ENCODE results near the gene ABL1.

ABL1 gene

DNA sequence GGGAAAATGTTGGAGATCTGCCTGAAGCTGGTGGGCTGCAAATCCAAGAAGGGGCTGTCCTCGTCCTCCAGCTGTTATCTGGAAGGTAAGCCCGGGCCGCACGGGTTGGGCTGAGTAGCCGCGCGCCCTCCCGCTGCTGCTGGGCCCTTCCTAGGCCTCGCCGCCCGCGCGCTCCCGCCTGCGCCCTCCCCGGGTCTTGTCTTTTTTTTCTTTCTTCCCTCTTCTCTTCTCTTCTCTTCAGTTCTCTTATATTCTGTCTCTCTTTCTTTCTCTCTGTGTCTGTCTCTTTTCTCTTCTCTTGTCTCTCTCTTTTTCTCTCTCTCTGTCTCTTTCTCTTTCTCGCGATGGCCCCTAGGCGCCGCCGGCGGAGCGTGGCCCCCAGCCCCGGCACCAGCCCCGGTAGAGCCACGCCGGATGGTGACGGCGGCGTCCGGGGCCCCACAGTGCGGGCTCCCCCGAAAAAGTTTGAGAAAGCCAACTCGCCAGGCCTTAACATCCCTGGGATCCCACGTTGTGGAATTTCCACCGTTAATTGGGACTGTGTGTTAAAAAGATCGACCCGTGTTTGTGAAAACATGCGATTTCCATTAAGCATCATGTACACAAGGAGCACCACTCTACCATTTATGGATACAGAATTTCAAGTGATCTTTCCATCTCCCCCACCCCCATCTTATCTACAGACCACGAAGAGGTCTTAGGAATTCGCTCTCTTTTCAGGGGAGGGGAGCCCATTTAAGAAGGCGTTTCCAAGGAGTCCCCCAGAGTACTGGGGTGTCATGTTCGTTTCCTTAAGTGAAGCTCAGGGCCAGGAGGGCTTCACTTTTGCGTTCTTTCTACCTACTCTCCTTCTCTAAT is 616 bp downstream of the ABL1 start:
- CTCF ChIA-PET = interaction anchor here (1.4 kb wide), 3 partner anchors 72 to 134 kb away, joined by 3 to 4 read pairs (median 3); no protein-coding TSS in a partner anchor
- peak; percentile 67 for DNase-seq (ENCODE audit: extremely low spot score)
- TF ChIP-seq, protein P1, sequence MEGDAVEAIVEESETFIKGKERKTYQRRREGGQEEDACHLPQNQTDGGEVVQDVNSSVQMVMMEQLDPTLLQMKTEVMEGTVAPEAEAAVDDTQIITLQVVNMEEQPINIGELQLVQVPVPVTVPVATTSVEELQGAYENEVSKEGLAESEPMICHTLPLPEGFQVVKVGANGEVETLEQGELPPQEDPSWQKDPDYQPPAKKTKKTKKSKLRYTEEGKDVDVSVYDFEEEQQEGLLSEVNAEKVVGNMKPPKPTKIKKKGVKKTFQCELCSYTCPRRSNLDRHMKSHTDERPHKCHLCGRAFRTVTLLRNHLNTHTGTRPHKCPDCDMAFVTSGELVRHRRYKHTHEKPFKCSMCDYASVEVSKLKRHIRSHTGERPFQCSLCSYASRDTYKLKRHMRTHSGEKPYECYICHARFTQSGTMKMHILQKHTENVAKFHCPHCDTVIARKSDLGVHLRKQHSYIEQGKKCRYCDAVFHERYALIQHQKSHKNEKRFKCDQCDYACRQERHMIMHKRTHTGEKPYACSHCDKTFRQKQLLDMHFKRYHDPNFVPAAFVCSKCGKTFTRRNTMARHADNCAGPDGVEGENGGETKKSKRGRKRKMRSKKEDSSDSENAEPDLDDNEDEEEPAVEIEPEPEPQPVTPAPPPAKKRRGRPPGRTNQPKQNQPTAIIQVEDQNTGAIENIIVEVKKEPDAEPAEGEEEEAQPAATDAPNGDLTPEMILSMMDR (IDR thresholded peaks at IDR 0.05; ENCODE audit: control extremely low read depth, extremely low read depth, low read depth, missing control alignments) = no peak
- POLR2A ChIA-PET = no interaction called here

DNA sequence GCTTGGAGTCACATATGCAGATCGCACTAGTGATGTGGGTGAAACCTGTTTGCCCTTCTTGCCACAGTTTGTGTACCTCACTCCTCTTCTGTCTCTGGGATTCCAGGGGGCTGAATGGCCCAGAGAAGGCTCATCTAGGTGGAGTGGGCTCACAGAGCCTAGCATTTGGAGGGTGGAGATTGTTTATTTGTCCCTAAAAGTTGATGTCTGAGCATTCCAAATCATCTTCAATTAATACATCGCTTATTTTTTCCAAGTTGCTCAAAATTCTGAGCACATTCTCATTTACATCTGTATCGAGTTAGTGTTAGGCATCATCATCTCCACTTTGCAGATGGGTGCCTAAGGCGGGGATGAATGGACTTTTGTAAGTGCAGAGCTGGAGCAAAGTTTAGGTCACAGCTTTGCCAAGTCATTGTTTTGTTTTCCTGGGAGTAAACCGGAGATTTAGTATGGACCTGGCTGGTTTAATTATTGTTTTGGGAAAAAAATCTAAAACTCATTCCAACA is 2.0 kb downstream of the ABL1 start:
- TF ChIP-seq, protein P1 (IDR thresholded peaks at IDR 0.05; ENCODE audit: control extremely low read depth, extremely low read depth, low read depth, missing control alignments) = no peak
- no peak for DNase-seq (ENCODE audit: extremely low spot score)
- ChIA-PET POLR2A (no interaction called here), CTCF (no interaction called here)

DNA sequence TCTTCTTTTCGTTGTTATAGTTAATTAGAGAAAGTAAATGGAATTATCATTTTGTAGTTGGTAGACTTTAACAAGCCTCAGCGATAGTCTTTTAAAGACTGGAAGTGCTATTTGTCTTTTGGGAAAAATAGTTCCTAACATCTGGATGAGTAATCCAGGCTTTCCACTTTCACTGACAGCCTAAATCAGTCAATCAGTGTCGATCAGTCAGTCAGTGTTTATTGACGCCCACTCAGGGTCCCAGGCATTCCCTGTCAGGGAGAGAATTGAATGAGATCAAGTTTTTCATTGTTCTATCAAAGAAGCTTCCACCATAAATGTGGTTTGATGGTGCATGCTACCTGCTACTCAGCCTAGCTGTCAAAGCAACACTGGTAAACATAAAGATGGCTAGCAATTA is 2.6 kb downstream of the ABL1 start:
- ChIA-PET CTCF (interaction anchor here (2.3 kb wide), 2 partner anchors 13 to 32 kb away, joined by 5 to 8 read pairs; no protein-coding TSS in a partner anchor), POLR2A (no interaction called here)
- TF ChIP-seq, protein P1 (IDR thresholded peaks at IDR 0.05; ENCODE audit: control extremely low read depth, extremely low read depth, low read depth, missing control alignments) = no peak
- no peak for DNase-seq (ENCODE audit: extremely low spot score)

DNA sequence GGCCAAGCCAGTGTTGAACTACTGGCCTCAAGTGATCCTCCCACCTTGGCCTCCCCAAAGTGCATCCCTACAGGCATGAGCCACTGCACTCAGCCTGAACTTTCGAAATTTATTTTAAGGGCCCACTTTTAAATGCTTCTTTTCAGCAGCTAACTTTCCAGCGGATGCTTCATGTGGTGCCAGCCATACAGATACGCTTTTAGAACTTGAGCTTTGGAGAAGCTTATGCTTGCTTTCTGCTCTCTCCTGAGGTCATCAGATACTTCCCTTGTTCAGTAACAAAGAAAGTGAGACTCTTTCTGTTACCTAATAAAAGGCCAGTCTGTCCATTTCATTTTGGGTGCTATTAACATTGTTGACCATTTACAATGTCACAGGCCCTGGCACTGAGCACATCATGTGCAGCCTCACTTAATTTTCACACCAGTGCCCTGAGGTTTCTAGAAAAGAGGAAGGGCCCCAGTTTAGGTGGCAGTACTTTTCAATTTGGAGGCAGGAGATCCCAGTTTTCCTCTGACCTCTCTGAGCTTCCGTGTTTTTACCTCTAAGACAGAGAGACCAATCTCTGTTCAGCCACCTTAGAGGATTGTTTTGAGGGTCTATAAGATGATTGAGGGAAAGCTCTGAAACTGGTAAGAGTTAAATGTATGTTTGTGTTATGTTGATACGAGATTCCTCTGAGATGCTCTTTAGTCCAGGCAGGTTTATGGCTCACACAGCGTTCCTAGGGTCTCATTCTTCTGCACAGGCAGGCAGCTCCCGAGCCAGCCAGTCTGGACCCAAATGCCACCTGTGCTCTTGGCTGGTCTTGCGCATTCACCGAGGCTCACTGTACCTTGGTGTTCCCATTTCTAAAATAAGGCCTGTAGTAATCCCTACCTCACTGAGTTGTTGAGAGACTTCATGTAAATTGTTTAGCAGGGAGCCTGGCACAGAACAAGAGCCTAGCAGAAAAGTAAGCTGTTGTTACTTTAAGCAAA is 4.4 kb downstream of the ABL1 start:
- ChIA-PET CTCF (interaction anchor here (1.1 to 2.3 kb wide), 10 partner anchors 9 to 207 kb away, joined by 3 to 10 read pairs (median 4); no protein-coding TSS in a partner anchor), POLR2A (no interaction called here)
- TF ChIP-seq, protein P1 (IDR thresholded peaks at IDR 0.05; ENCODE audit: control extremely low read depth, extremely low read depth, low read depth, missing control alignments) = no peak
- DNase-seq (ENCODE audit: extremely low spot score) = no peak

DNA sequence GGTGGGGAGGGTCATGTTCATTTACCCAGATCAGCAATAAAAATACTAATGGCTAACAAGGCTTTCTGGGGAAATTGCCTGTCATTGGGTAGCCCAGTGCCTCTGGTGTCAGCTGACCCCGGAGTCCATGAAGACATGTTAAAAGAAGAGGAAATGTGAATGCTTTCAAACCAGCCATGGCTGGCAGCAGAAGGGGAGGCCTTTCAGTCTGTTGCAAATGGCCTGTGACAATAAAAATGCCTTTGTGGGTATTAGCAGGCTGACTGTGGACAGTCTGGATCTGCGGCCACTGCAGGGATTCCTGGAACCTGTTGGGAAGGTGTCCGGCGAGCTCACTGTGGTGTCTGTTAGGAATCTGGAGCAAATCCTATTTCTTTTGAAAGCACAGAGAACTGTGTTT is 7.5 kb downstream of the ABL1 start:
- TF ChIP-seq, protein P1 (IDR thresholded peaks at IDR 0.05; ENCODE audit: control extremely low read depth, extremely low read depth, low read depth, missing control alignments) = no peak
- POLR2A ChIA-PET = interaction anchor here (0.6 kb wide), 1 partner anchor 110 kb away, joined by 3 read pairs; no protein-coding TSS in a partner anchor
- no peak for DNase-seq (ENCODE audit: extremely low spot score)
- CTCF ChIA-PET = interaction anchor here (0.9 to 2.2 kb wide), 4 partner anchors 10 to 142 kb away, joined by 3 to 9 read pairs (median 4); no protein-coding TSS in a partner anchor
